GM12878 (cell line): ENCODE results near the gene BRD2. TPM values are rescaled to one million over a fixed set of nuclear protein-coding genes. Genes with fewer than 3 reads are reported as not detected.

Experiments used
- EGR1 ChIP-seq, 2 experiments: IDR thresholded peaks; 1 replicate in 1 of 2; 2 replicates in 1 of 2; pipeline ENCODE4 v1.6.1; 2011 to 2012; ENCODE audit warnings: low read depth in 2 of 2, low read length in 2 of 2, borderline replicate concordance in 1 of 2, mild to moderate bottlenecking in 1 of 2, moderate library complexity in 1 of 2
- ESRRA ChIP-seq: IDR thresholded peaks from 2 replicates; pipeline ENCODE4 v1.6.1; 2012; ENCODE audit warnings: mild to moderate bottlenecking, low read length, improper control_type of control experiment
- IRF5 ChIP-seq: fragments of 450-650 bp; IDR thresholded peaks from 2 replicates; pipeline ENCODE4 v1.6.1; 2017; ENCODE audit warnings: borderline replicate concordance
- NKRF ChIP-seq: fragments of 450-650 bp; conservative IDR thresholded peaks from 2 replicates; pipeline ENCODE4 v1.6.1; 2017; ENCODE audit warnings: mild to moderate bottlenecking, moderate library complexity
- POLR2A ChIP-seq: IDR thresholded peaks from 2 replicates; pipeline ENCODE4 v1.6.1; 2011; ENCODE audit warnings: low read depth, mild to moderate bottlenecking, low read length
- TCF3 ChIP-seq: IDR thresholded peaks from 2 replicates; pipeline ENCODE4 v1.6.1; 2012; ENCODE audit warnings: low read depth, mild to moderate bottlenecking, low read length, borderline replicate concordance; ENCODE audit not compliant: insufficient read depth
- polyA plus RNA-seq, 11 experiments: library from polyadenylated mRNA; depleted of rRNA in 4 of 11; unstranded in 6 of 11; stranded (reverse) in 5 of 11; fragments of >200 nt; fragmentation: Nextera tagmentation in 4 of 11; fragmentation: Illumina TruSeq in 1 of 11; extraction: Ambion mirVana in 4 of 11; extraction: Trizol in 1 of 11; gene quantifications; 1 replicate in 1 of 11; 2 replicates in 10 of 11; pipeline versions ENCODE4 v1.2.1 to v1.2.3, GENCODE V29; 2011 to 2016; ENCODE audit warnings: inconsistent platforms in 2 of 11, missing spikeins in 2 of 11, low read depth in 1 of 11
- total RNA-seq, 4 experiments: library from RNA; depleted of rRNA in 3 of 4; stranded (reverse); fragments of >200 nt in 3 of 4; fragmentation: Illumina TruSeq in 1 of 4; extraction: Trizol in 1 of 4; gene quantifications; 2 replicates each; pipeline versions ENCODE4 v1.2.1 to v1.2.3, GENCODE V29; 2013 to 2021
- TF ChIP-seq, protein P1 (sequence below): fragments of 450-650 bp; IDR thresholded peaks from 2 replicates; pipeline ENCODE4 v1.6.1; 2017; ENCODE audit warnings: low read depth, mild to moderate bottlenecking, moderate library complexity
- TF ChIP-seq, protein P2 (sequence below): IDR thresholded peaks from 2 replicates; pipeline ENCODE4 v1.6.1; 2012; ENCODE audit warnings: mild to moderate bottlenecking, low read depth, low read length

The BRD2 gene
- total and polyA plus RNA-seq, 10 of the 15 experiments (the other 5 are each of a cell fraction or from before 2014, with no cell fraction given) = 32.2 to 239 (median 139) TPM

- TF ChIP-seq, protein P1, sequence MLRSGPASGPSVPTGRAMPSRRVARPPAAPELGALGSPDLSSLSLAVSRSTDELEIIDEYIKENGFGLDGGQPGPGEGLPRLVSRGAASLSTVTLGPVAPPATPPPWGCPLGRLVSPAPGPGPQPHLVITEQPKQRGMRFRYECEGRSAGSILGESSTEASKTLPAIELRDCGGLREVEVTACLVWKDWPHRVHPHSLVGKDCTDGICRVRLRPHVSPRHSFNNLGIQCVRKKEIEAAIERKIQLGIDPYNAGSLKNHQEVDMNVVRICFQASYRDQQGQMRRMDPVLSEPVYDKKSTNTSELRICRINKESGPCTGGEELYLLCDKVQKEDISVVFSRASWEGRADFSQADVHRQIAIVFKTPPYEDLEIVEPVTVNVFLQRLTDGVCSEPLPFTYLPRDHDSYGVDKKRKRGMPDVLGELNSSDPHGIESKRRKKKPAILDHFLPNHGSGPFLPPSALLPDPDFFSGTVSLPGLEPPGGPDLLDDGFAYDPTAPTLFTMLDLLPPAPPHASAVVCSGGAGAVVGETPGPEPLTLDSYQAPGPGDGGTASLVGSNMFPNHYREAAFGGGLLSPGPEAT = no peak
- TF ChIP-seq EGR1 (IDR thresholded peaks at IDR 0.05; ENCODE audit: borderline replicate concordance in 1 of 2, low read depth in 2 of 2, low read length in 2 of 2) (no peak), NKRF (no peak), ESRRA (no peak), IRF5 (no peak), TCF3 (no peak), POLR2A (no peak)
- TF ChIP-seq, protein P2, sequence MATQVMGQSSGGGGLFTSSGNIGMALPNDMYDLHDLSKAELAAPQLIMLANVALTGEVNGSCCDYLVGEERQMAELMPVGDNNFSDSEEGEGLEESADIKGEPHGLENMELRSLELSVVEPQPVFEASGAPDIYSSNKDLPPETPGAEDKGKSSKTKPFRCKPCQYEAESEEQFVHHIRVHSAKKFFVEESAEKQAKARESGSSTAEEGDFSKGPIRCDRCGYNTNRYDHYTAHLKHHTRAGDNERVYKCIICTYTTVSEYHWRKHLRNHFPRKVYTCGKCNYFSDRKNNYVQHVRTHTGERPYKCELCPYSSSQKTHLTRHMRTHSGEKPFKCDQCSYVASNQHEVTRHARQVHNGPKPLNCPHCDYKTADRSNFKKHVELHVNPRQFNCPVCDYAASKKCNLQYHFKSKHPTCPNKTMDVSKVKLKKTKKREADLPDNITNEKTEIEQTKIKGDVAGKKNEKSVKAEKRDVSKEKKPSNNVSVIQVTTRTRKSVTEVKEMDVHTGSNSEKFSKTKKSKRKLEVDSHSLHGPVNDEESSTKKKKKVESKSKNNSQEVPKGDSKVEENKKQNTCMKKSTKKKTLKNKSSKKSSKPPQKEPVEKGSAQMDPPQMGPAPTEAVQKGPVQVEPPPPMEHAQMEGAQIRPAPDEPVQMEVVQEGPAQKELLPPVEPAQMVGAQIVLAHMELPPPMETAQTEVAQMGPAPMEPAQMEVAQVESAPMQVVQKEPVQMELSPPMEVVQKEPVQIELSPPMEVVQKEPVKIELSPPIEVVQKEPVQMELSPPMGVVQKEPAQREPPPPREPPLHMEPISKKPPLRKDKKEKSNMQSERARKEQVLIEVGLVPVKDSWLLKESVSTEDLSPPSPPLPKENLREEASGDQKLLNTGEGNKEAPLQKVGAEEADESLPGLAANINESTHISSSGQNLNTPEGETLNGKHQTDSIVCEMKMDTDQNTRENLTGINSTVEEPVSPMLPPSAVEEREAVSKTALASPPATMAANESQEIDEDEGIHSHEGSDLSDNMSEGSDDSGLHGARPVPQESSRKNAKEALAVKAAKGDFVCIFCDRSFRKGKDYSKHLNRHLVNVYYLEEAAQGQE = no peak
Measured at GRCh38 chr6:33001685-33002084, 33.3 kb downstream of the BRD2 start (continued).
